Measurements from ENCODE around the gene ZBTB46. TPM values are rescaled to one million over a fixed set of nuclear protein-coding genes. Genes with fewer than 3 reads are reported as not detected.

Gene ZBTB46
- total RNA-seq, 1 experiment from 2014 or later = 1.1 TPM

- Histone ChIP-seq H3K27me3 (replicated peaks; ENCODE audit: insufficient read depth, low read depth, low read length, poor library complexity) (no peaks in the 10 kb centered on the region), H3K27ac (ENCODE audit: low read depth, low read length, poor library complexity, severe bottlenecking) (no peak overlapping the region), H3K36me3 (ENCODE audit: insufficient read depth, low read length, poor library complexity, severe bottlenecking) (peaks cover 8% of the 10 kb centered on the region), H3K4me1 (ENCODE audit: insufficient read depth, low read length, poor library complexity, severe bottlenecking) (no peaks in the 10 kb centered on the region), H3K4me3 (ENCODE audit: low read depth, low read length, poor library complexity, severe bottlenecking) (no peak overlapping the region), H3K9me3 (ENCODE audit: low read depth, low read length, poor library complexity, severe bottlenecking) (no peaks in the 10 kb centered on the region)
- intact Hi-C loops (cut with micrococcal nuclease; ENCODE audit: unreplicated experiment) = no loop called here
- CTCF ChIA-PET = no interaction called here
- no TSS peak for BruUV-seq (replicated peaks)
- TF ChIP-seq EZH2 (IDR thresholded peaks at IDR 0.05; ENCODE audit: borderline replicate concordance, low read depth, low read length, poor library complexity, severe bottlenecking) = no peak
- no peak for TF ChIP-seq CTCF (conservative IDR thresholded peaks at IDR 0.05; ENCODE audit: low read depth, low read length)
- POLR2A ChIA-PET (ENCODE audit: low non-redundant PET) = no interaction called here
- no peak for DNase-seq (ENCODE audit: low spot score)
These were observed 97.4 kb downstream of the ZBTB46 start for GRCh38 chr20:63733579-63734081.

GRCh38 chr20:63733117-63733516 lies 97.9 kb downstream of the ZBTB46 start:
- peaks cover 8% of the 10 kb centered on the region for H3K36me3 ChIP-seq (ENCODE audit: insufficient read depth, low read length, poor library complexity, severe bottlenecking)
- BruUV-seq (replicated peaks) = no TSS peak
- ChIA-PET CTCF (no interaction called here), POLR2A (ENCODE audit: low non-redundant PET) (no interaction called here)
- TF ChIP-seq CTCF (conservative IDR thresholded peaks at IDR 0.05; ENCODE audit: low read depth, low read length) (no peak), EZH2 (IDR thresholded peaks at IDR 0.05; ENCODE audit: borderline replicate concordance, low read depth, low read length, poor library complexity, severe bottlenecking) (no peak)
- H3K9me3 ChIP-seq (ENCODE audit: low read depth, low read length, poor library complexity, severe bottlenecking) = no peaks in the 10 kb centered on the region
- H3K4me3 ChIP-seq (ENCODE audit: low read depth, low read length, poor library complexity, severe bottlenecking) = no peak overlapping the region
- H3K4me1 ChIP-seq (ENCODE audit: insufficient read depth, low read length, poor library complexity, severe bottlenecking) = no peaks in the 10 kb centered on the region
- DNase-seq (ENCODE audit: low spot score) = no peak
- no peak overlapping the region for H3K27ac ChIP-seq (ENCODE audit: low read depth, low read length, poor library complexity, severe bottlenecking)
- intact Hi-C loops (cut with micrococcal nuclease; ENCODE audit: unreplicated experiment) = no loop called here
- H3K27me3 ChIP-seq (replicated peaks; ENCODE audit: insufficient read depth, low read depth, low read length, poor library complexity) = no peaks in the 10 kb centered on the region

- Histone ChIP-seq H3K27ac (ENCODE audit: low read depth, low read length, poor library complexity, severe bottlenecking) (no peak overlapping the region), H3K4me3 (ENCODE audit: low read depth, low read length, poor library complexity, severe bottlenecking) (no peak overlapping the region), H3K9me3 (ENCODE audit: low read depth, low read length, poor library complexity, severe bottlenecking) (no peaks in the 10 kb centered on the region), H3K4me1 (ENCODE audit: insufficient read depth, low read length, poor library complexity, severe bottlenecking) (no peaks in the 10 kb centered on the region), H3K36me3 (ENCODE audit: insufficient read depth, low read length, poor library complexity, severe bottlenecking) (peaks cover 8% of the 10 kb centered on the region), H3K27me3 (replicated peaks; ENCODE audit: insufficient read depth, low read depth, low read length, poor library complexity) (no peaks in the 10 kb centered on the region)
- DNase-seq (ENCODE audit: low spot score) = no peak
- BruUV-seq (replicated peaks) = no TSS peak
- intact Hi-C loops (cut with micrococcal nuclease; ENCODE audit: unreplicated experiment) = no loop called here
- ChIA-PET CTCF (no interaction called here), POLR2A (ENCODE audit: low non-redundant PET) (no interaction called here)
- TF ChIP-seq CTCF (conservative IDR thresholded peaks at IDR 0.05; ENCODE audit: low read depth, low read length) (no peak), EZH2 (IDR thresholded peaks at IDR 0.05; ENCODE audit: borderline replicate concordance, low read depth, low read length, poor library complexity, severe bottlenecking) (no peak)
These were observed 98.7 kb downstream of the ZBTB46 start for GRCh38 chr20:63732118-63733095.

Data from A673 (cell line).